Astrocyte of the hippocampus (primary cell): ENCODE data around the gene EXOC3.
A peak's percentile ranks its signal among the peaks of the same experiment; 100 is the strongest.

ENCODE experiments used
- DNase-seq: peaks from one replicate; pipeline ENCODE4 v3.0.0; 2011; ENCODE audit warnings: low read depth, low spot score

EXOC3 gene

GRCh38 chr5:472656-473550 is 29.9 kb downstream of the EXOC3 start:
- DNase-seq = peak; percentile 93

GRCh38 chr5:473551-474192 is 30.7 kb downstream of the EXOC3 start:
- DNase-seq = peak; percentile 68

- DNase-seq = peak; percentile 41
Observed at GRCh38 chr5:474232-474839, 31.4 kb downstream of the EXOC3 start.

- DNase-seq = peak; percentile 42
Observed at GRCh38 chr5:474840-475661, 32.1 kb downstream of the EXOC3 start.

GRCh38 chr5:475704-476101 is 32.7 kb downstream of the EXOC3 start:
- DNase-seq = no peak

GRCh38 chr5:476102-476813 is 33.3 kb downstream of the EXOC3 start:
- no peak for DNase-seq

- no peak for DNase-seq
Observed at GRCh38 chr5:476814-477175, 33.8 kb downstream of the EXOC3 start.

GRCh38 chr5:477247-477646 is 34.3 kb downstream of the EXOC3 start:
- no peak for DNase-seq

GRCh38 chr5:477871-478270 is 34.9 kb downstream of the EXOC3 start:
- DNase-seq = no peak

- no peak for DNase-seq
Observed at GRCh38 chr5:478369-478981, 35.5 kb downstream of the EXOC3 start.

- DNase-seq = no peak
Observed at GRCh38 chr5:478982-479535, 36.1 kb downstream of the EXOC3 start.

- no peak for DNase-seq
Observed at GRCh38 chr5:479566-480319, 36.8 kb downstream of the EXOC3 start.

- DNase-seq = no peak
Observed at GRCh38 chr5:481347-481746, 38.4 kb downstream of the EXOC3 start.

- no peak for DNase-seq
Observed at GRCh38 chr5:482021-482420, 39.0 kb downstream of the EXOC3 start.

GRCh38 chr5:482506-482905 is 39.5 kb downstream of the EXOC3 start:
- no peak for DNase-seq

GRCh38 chr5:483011-483410 is 40.0 kb downstream of the EXOC3 start:
- no peak for DNase-seq

GRCh38 chr5:483434-484140 is 40.6 kb downstream of the EXOC3 start:
- DNase-seq = no peak

GRCh38 chr5:484556-484955 is 41.6 kb downstream of the EXOC3 start:
- DNase-seq = no peak
